Measurements from ENCODE around the gene PCIF1.

DNA sequence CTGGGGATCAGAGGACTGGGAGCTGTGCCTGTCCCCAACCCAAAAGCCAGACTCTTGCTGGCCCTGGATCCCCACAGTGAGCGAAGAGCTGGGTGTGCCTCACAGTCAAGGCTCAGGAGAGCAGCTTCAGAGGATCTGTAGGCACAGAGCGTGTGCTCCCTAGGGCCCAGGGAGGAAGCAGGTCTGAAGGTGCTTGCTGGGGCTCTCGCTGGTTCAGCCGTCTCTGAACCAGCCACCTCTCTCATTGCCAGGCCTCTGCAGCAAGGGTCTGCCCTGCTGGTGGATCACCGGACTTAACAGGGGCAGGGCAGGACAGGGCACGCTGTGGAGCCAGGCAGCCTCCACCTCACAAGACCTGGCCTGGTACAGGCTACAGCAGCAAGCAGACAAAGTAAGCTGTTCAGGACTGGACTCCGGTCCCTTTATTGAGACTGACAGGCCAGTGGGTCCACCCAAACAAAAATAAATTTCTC, 13.8 kb downstream of the PCIF1 start:
- no peak for TF ChIP-seq CTCF (IDR thresholded peaks at IDR 0.05 in 8 of 11, conservative IDR thresholded peaks at IDR 0.05 in 3 of 11)
- TF ChIP-seq POLR2AphosphoS5 (IDR thresholded peaks at IDR 0.05), result peak; percentile 42 to 68 (median 44)

Measured in spleen (tissue), 7 donors.